HepG2 (cell line): ENCODE data around the gene MAP3K2. TPM values are rescaled to one million over a fixed set of nuclear protein-coding genes. Genes with fewer than 3 reads are reported as not detected.

Experiments
- FOSL1 ChIP-seq: sonication (generic); formaldehyde crosslinking; IDR thresholded peaks from 2 replicates; pipeline ENCODE4 v1.9.0; 2021; ENCODE audit warnings: missing genetic modification reagents, borderline replicate concordance
- FOXP1 ChIP-seq, 2 experiments: fragments of 450-650 bp in 1 of 2; IDR thresholded peaks; 2 replicates each; pipeline ENCODE4 v1.6.1; 2017 to 2018; ENCODE audit warnings: antibody characterized with exemption in 1 of 2
- FOXP4 ChIP-seq: sonication (generic); formaldehyde crosslinking; IDR thresholded peaks from 2 replicates; pipeline ENCODE4 v1.4.0; 2020; ENCODE audit warnings: missing genetic modification reagents
- HMGA1 ChIP-seq: sonication (generic); formaldehyde crosslinking; conservative IDR thresholded peaks from 2 replicates; pipeline ENCODE4 v1.4.0; 2020; ENCODE audit warnings: missing genetic modification reagents
- MAFF ChIP-seq: IDR thresholded peaks from 2 replicates; pipeline ENCODE4 v1.6.1; 2011; ENCODE audit warnings: low read depth, low read length, improper control_type of control experiment
- MIXL1 ChIP-seq: IDR thresholded peaks from 2 replicates; pipeline ENCODE4 v1.6.1; 2016
- MYNN ChIP-seq: sonication (generic); formaldehyde crosslinking; IDR thresholded peaks from 2 replicates; pipeline ENCODE4 v1.4.0; 2020; ENCODE audit warnings: mild to moderate bottlenecking, low read depth, missing genetic modification reagents
- NFYC ChIP-seq: IDR thresholded peaks from 2 replicates; pipeline ENCODE4 v1.6.1; 2016; ENCODE audit warnings: missing genetic modification reagents, missing compliant biosample characterization
- POLR2AphosphoS5 ChIP-seq: IDR thresholded peaks from 2 replicates; pipeline ENCODE4 v1.6.1; 2012; ENCODE audit warnings: low read depth, low read length
- RFXAP ChIP-seq: sonication (generic); formaldehyde crosslinking; IDR thresholded peaks from 2 replicates; pipeline ENCODE4 v1.4.0; 2020; ENCODE audit warnings: missing genetic modification reagents, borderline replicate concordance
- SNAPC2 ChIP-seq: sonication (generic); formaldehyde crosslinking; IDR thresholded peaks from 2 replicates; pipeline ENCODE4 v1.8.1; 2022; ENCODE audit warnings: mild to moderate bottlenecking, missing genetic modification reagents
- SRF ChIP-seq: IDR thresholded peaks from 2 replicates; pipeline ENCODE4 v1.6.1; 2011; ENCODE audit warnings: mild to moderate bottlenecking, low read depth, low read length, moderate library complexity
- TGIF2 ChIP-seq: IDR thresholded peaks from 2 replicates; pipeline ENCODE4 v1.6.1; 2016; ENCODE audit warnings: control low read depth, missing compliant biosample characterization
- ZNF607 ChIP-seq: sonication (generic); formaldehyde crosslinking; IDR thresholded peaks from 2 replicates; pipeline ENCODE4 v1.5.1; 2020; ENCODE audit warnings: missing genetic modification reagents, mild to moderate bottlenecking, borderline replicate concordance
- ZNF614 ChIP-seq: IDR thresholded peaks from 2 replicates; pipeline ENCODE4 v1.6.1; 2018; ENCODE audit warnings: missing biosample characterization, missing genetic modification reagents, inconsistent platforms, borderline replicate concordance
- ZNF704 ChIP-seq: sonication (generic); formaldehyde crosslinking; IDR thresholded peaks from 2 replicates; pipeline ENCODE4 v1.8.1; 2023; ENCODE audit warnings: mild to moderate bottlenecking, inconsistent platforms, moderate library complexity, missing genetic modification reagents, borderline replicate concordance
- ZSCAN31 ChIP-seq: sonication (generic); formaldehyde crosslinking; IDR thresholded peaks from 2 replicates; pipeline ENCODE4 v1.5.0; 2020; ENCODE audit warnings: low read depth, mild to moderate bottlenecking, missing genetic modification reagents
- polyA plus RNA-seq, 8 experiments: library from polyadenylated mRNA; depleted of rRNA in 3 of 8; stranded (reverse) in 7 of 8; unstranded in 1 of 8; fragments of >200 nt; fragmentation: Illumina TruSeq in 4 of 8; extraction: Trizol in 4 of 8; gene quantifications; 2 replicates each; pipeline versions ENCODE4 v1.2.1 to v1.2.3, GENCODE V29; 2011 to 2016; ENCODE audit warnings: low read depth in 4 of 8, missing spikeins in 1 of 8, mixed read lengths in 1 of 8; ENCODE audit not compliant: insufficient read depth in 1 of 8
- total RNA-seq, 5 experiments: library from RNA; depleted of rRNA; stranded (reverse); fragments of >200 nt; fragmentation: Illumina TruSeq; extraction: Trizol; gene quantifications; 2 replicates each; pipeline ENCODE4 v1.2.3, GENCODE V29; 2016; ENCODE audit warnings: low read depth in 1 of 5
- TF ChIP-seq, protein P1 (sequence below): sonication (generic); formaldehyde crosslinking; IDR thresholded peaks from 2 replicates; pipeline ENCODE4 v1.4.0; 2020; ENCODE audit warnings: mild to moderate bottlenecking, missing genetic modification reagents
- TF ChIP-seq, protein P2 (sequence below): sonication (generic); formaldehyde crosslinking; IDR thresholded peaks from 2 replicates; pipeline ENCODE4 v1.5.1; 2020; ENCODE audit warnings: missing genetic modification reagents, mild to moderate bottlenecking, borderline replicate concordance
- TF ChIP-seq, protein P3 (sequence below): IDR thresholded peaks from 2 replicates; pipeline ENCODE4 v1.6.1; 2016; ENCODE audit warnings: missing genetic modification reagents, missing compliant biosample characterization
- TF ChIP-seq, protein P4 (sequence below): sonication (generic); formaldehyde crosslinking; IDR thresholded peaks from 2 replicates; pipeline ENCODE4 v1.5.0; 2020; ENCODE audit warnings: missing genetic modification reagents

MAP3K2 gene
- total and polyA plus RNA-seq, 2 of the 13 experiments (the other 11 are each of a cell fraction or from before 2014, with no cell fraction given) = 12.2 to 37.2 TPM

DNA sequence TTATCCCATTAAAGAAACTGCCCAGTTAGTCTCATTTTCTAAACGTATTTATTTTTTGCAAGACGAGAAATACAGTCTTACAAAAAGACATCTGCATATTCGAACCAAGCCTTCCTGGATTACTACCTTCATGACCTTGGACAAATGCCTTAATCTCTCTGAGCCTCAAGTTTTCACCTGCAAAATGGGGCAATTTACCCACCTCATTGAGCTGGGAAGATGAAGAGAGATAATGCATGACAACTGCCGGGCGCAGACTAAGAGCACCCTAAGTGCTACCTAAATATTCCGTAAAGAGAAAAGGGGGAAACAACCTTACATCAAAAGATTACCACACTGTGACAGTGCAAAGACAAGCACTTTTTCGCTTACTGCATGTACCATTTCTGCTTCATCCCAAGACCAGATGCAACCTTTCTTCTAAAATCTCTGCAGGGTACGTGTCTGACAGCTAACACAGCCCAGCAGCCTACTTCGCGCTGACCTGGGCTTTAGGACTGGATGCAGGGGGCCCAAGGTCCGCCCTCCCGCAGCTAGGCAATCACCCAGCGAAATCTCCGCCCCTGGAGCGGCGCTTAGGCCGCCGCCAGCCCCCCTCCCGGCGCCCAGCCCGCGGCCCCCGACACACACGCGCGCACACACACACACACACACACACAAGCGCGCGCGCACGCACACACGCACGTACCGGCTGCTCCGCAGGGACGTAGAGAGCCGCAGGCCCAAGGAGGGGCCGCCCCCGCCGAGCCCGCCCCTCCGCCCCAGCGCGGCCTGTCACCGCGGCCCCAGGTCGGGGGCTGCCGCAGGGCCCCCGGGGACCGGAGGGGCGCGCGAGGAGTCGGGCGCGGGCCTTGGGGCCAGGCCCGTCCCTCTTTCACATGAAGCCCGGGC lies 766 bp downstream of the MAP3K2 start (continued):
- TF ChIP-seq ZNF607 (CRISPR knock-in tag) = no peak
- TF ChIP-seq FOXP4 = peak; percentile 73
- peak; percentile 48; the same call in 1 of the 2 replicates for TF ChIP-seq ZNF614
- no peak for TF ChIP-seq SRF
- TF ChIP-seq ZSCAN31 = no peak
- no peak for TF ChIP-seq FOSL1
- TF ChIP-seq RFXAP (CRISPR knock-in tag) = 0 out of 2 replicates have a peak, but pooled peaks have one; percentile 46
- TF ChIP-seq TGIF2 (CRISPR knock-in tag) = peak; percentile 94
- TF ChIP-seq, protein P1, sequence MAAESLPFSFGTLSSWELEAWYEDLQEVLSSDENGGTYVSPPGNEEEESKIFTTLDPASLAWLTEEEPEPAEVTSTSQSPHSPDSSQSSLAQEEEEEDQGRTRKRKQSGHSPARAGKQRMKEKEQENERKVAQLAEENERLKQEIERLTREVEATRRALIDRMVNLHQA (CRISPR knock-in tag) = no peak
- no peak for TF ChIP-seq FOXP1 (IDR thresholded peaks at IDR 0.05)
- TF ChIP-seq FOXP1 (CRISPR knock-in tag; IDR thresholded peaks at IDR 0.05) = peak; percentile 19; the same call in 1 of the 2 replicates
- TF ChIP-seq ZNF704 = no peak
- peak; percentile 44; the same call in 1 of the 2 replicates for TF ChIP-seq POLR2AphosphoS5
- TF ChIP-seq HMGA1 (CRISPR knock-in tag) = no peak
- TF ChIP-seq, protein P2, sequence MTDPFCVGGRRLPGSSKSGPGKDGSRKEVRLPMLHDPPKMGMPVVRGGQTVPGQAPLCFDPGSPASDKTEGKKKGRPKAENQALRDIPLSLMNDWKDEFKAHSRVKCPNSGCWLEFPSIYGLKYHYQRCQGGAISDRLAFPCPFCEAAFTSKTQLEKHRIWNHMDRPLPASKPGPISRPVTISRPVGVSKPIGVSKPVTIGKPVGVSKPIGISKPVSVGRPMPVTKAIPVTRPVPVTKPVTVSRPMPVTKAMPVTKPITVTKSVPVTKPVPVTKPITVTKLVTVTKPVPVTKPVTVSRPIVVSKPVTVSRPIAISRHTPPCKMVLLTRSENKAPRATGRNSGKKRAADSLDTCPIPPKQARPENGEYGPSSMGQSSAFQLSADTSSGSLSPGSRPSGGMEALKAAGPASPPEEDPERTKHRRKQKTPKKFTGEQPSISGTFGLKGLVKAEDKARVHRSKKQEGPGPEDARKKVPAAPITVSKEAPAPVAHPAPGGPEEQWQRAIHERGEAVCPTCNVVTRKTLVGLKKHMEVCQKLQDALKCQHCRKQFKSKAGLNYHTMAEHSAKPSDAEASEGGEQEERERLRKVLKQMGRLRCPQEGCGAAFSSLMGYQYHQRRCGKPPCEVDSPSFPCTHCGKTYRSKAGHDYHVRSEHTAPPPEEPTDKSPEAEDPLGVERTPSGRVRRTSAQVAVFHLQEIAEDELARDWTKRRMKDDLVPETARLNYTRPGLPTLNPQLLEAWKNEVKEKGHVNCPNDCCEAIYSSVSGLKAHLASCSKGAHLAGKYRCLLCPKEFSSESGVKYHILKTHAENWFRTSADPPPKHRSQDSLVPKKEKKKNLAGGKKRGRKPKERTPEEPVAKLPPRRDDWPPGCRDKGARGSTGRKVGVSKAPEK = peak; percentile 50
- TF ChIP-seq MIXL1 (CRISPR knock-in tag) = 0 out of 2 replicates have a peak, but pooled peaks have one; percentile 37
- TF ChIP-seq MAFF = no peak
- TF ChIP-seq, protein P3, sequence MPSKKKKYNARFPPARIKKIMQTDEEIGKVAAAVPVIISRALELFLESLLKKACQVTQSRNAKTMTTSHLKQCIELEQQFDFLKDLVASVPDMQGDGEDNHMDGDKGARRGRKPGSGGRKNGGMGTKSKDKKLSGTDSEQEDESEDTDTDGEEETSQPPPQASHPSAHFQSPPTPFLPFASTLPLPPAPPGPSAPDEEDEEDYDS = peak; percentile 56; the same call in 1 of the 2 replicates
- TF ChIP-seq MYNN (CRISPR knock-in tag) = no peak
- TF ChIP-seq SNAPC2 = peak; percentile 90; the same call in 1 of the 2 replicates
- TF ChIP-seq NFYC (CRISPR knock-in tag) = 0 out of 2 replicates have a peak, but pooled peaks have one; percentile 21
- TF ChIP-seq, protein P4, sequence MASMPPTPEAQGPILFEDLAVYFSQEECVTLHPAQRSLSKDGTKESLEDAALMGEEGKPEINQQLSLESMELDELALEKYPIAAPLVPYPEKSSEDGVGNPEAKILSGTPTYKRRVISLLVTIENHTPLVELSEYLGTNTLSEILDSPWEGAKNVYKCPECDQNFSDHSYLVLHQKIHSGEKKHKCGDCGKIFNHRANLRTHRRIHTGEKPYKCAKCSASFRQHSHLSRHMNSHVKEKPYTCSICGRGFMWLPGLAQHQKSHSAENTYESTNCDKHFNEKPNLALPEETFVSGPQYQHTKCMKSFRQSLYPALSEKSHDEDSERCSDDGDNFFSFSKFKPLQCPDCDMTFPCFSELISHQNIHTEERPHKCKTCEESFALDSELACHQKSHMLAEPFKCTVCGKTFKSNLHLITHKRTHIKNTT (CRISPR knock-in tag) = no peak
